Measurements from ENCODE around the gene DARS1.
A peak's percentile ranks its signal among the peaks of the same experiment; 100 is the strongest.
"Not testable (repeated sequence)": the region's sequence is repeated elsewhere in the genome, so short reads cannot be mapped to it uniquely, and the experiment has no call there.

DARS1 gene

DNA sequence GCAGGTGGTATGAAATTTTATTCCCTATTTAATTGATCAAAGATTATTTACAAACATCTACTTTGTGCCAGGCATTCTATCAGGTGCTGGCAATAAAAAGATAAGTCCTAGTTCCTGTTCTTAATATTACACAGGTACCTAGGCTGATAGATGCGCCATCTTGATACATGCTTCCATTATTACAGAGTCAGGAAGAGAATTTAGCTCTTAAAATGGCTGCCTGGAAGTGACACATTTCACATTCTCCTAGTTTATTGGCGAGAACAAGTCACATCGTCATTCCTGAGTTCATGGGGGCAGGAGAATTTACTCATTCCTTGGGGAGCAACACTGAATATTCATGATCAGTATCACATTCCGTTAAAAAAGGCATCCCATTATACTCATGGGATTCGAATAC is 1.1 kb upstream of the DARS1 start:
- Mint-ChIP-seq H3K36me3 (peaks cover 41% of the 10 kb centered on the region), H3K4me3 (peak overlapping the region; percentile 85), H3K27ac (peak overlapping the region; percentile 93), H3K9me3 (peaks cover 5% of the 10 kb centered on the region), H3K27me3 (no peaks in the 10 kb centered on the region), H3K4me1 (peaks cover 46% of the 10 kb centered on the region)
- CTCF ChIA-PET: interaction anchor here (1.2 to 4.5 kb wide), 3 partner anchors 11 to 73 kb away, joined by 4 to 25 read pairs (median 6); no protein-coding TSS in a partner anchor
- no peak for DNase-seq

DNA sequence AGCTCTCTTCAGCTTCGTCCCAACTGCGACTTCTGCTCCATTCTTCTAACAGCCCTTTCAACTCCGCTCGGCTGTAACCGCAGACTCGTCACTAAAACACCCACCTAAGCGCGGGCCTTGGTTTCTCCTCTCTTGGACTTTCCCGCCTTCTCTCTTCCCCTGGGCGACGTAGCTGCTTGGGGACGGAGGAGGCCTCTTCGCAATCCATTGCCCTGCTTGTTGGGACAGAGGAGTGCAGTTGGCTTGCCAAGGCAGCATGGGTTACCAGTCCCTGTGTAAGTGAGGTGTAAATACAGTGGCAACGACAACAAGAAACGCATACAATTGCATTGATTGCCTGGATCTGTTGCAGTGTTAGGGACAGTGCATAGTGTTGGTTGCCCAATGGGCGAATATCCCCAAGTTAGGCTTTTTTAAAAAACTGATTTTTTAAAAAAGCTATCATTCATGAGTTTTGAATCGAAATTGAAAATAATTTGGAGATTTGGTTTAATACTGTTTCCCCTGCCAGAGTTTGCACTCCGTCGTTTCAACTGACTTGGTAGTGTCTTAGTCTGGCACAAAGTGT is 484 bp upstream of the DARS1 start:
- peak overlapping the region; percentile 93 for H3K27ac Mint-ChIP-seq
- CTCF ChIA-PET: interaction anchor here (1.2 to 4.5 kb wide), 3 partner anchors 11 to 72 kb away, joined by 4 to 25 read pairs (median 6); no protein-coding TSS in a partner anchor
- peak overlapping the region; percentile 85 for H3K4me3 Mint-ChIP-seq
- H3K36me3 Mint-ChIP-seq: peaks cover 40% of the 10 kb centered on the region
- peaks cover 52% of the 10 kb centered on the region for H3K4me1 Mint-ChIP-seq
- DNase-seq: no peak
- H3K9me3 Mint-ChIP-seq: peaks cover 5% of the 10 kb centered on the region
- H3K27me3 Mint-ChIP-seq: no peaks in the 10 kb centered on the region

DNA sequence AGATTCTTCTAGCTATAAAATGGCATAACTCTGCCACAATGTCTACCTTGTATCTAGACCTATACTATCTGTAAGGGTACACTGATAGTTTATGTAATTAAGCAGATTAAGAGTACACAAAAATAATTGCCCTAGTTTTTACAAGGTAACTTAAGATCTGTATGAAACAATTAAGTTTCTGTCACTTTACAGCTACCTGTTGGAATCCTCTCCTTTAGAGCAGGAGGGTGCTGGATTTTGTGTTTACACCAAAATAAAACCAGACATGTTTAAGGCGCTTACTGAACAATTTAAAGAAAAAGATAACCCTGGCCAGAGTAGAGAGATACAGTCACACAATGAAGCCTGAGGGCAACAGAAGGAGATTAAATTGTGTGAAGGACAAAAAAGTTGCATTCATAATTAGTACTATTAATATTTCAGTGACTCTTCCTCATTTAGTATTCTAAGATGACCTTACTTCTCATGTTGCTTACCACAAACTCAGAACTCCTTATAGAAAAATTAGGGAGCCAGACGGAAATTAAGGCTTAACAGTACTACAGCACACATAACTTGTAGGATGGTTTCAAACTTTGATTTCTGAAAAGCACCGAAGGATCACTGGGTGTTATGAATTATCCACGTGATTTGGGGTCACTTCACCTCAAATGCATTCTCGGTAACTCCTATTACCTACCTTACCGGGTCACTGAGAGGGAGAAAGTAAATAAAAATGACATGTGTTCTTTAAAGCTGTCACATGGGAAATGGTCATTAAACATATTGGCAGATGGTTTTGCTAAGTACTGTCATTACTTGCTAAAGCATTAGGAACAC is 1.0 kb downstream of the DARS1 start:
- Mint-ChIP-seq H3K36me3 (peaks cover 46% of the 10 kb centered on the region), H3K4me3 (peak overlapping the region; percentile 85), H3K27ac (peak overlapping the region; percentile 93), H3K4me1 (peaks cover 66% of the 10 kb centered on the region), H3K27me3 (no peaks in the 10 kb centered on the region), H3K9me3 (peaks cover 5% of the 10 kb centered on the region)
- CTCF ChIA-PET: interaction anchor here (0.7 to 4.5 kb wide), 11 partner anchors 55 to 400 kb away, joined by 3 to 25 read pairs (median 3); no protein-coding TSS in a partner anchor
- DNase-seq: no peak

DNA sequence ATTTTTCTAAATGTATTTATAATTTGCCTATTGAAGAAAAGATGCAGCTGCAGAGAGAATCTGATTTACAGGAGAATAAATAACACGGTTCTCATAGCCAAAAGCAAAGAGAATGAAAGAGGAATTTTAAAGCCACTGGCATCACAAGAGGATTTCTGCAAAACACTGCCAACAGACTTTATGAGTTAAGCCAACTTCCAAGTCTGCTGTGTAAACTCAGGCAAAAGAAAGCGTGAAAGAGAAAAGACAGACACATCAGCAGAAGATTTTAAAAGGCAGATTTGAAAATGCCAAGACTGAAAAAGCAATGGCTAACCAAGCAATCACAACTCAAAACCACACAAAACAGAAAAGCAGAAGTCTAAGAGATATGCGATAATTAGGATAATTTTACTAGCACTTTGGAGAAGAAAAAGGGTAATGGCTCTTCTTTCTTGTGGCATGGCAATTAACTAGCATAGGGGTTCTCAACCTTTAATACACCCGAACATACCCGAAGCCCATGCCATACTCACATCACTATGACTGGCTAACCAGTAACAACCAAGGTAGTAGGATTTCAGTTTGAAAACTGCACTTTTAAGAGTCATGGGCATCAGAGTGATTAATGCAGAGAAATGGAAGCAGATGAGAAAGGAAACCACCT is 4.9 kb downstream of the DARS1 start:
- CTCF ChIA-PET: interaction anchor here (1.0 to 1.5 kb wide), 4 partner anchors 9 to 403 kb away, joined by 3 read pairs; no protein-coding TSS in a partner anchor
- no peaks in the 10 kb centered on the region for H3K9me3 Mint-ChIP-seq
- DNase-seq: no peak
- H3K4me1 Mint-ChIP-seq: peaks cover 68% of the 10 kb centered on the region
- H3K4me3 Mint-ChIP-seq: no peak overlapping the region
- H3K27me3 Mint-ChIP-seq: no peaks in the 10 kb centered on the region
- peak overlapping the region; percentile 34 for H3K27ac Mint-ChIP-seq
- H3K36me3 Mint-ChIP-seq: peaks cover 68% of the 10 kb centered on the region

DNA sequence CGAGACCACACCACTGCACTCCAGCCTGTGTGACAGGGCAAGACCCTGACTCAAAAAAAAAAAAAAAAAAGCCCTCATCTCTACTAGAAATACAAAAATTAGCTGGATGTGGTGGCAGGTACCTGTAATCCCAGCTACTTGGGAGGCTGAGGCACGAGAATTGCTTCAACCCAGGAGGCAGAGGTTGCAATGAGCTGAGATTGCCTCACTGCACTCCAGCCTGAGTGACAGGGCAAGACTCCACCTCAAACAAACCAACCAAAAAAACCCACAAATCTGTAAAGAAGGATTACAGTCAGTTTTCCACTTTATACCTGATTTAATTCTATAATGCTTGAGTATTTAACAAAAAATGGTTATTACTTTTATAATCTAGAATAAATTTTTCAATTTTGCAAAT is 9.7 kb downstream of the DARS1 start:
- H3K9me3 Mint-ChIP-seq: peaks cover 6% of the 10 kb centered on the region
- CTCF ChIA-PET: interaction anchor here (0.9 kb wide), 1 partner anchor 62 kb away, joined by 3 read pairs; no protein-coding TSS in a partner anchor
- H3K36me3 Mint-ChIP-seq: peaks cover 81% of the 10 kb centered on the region
- no peak for DNase-seq
- H3K27ac Mint-ChIP-seq: peak overlapping the region; percentile 74
- H3K4me3 Mint-ChIP-seq: no peak overlapping the region
- H3K4me1 Mint-ChIP-seq: peaks cover 68% of the 10 kb centered on the region
- no peaks in the 10 kb centered on the region for H3K27me3 Mint-ChIP-seq

DNA sequence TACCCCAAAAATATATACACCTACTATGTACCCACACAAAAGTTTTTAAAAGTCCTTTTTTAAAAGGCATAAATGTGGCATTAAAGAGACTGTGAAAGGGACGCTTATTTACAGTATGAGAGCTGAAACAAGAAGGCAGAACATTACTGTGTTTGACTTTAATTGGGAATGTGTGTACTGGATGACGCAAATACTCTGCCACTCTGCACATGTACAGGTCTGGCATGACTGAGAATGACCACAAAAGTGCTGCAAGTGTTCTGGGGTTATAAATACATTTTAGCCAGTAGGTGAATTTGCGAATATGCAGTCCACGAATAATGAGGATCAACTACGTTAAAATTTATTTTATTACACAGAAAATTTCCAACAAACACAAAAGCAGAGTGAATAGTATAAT is 11.4 kb downstream of the DARS1 start:
- Mint-ChIP-seq H3K9me3 (peaks cover 7% of the 10 kb centered on the region), H3K4me1 (peaks cover 60% of the 10 kb centered on the region), H3K27ac (no peak overlapping the region), H3K4me3 (no peak overlapping the region), H3K36me3 (peaks cover 78% of the 10 kb centered on the region), H3K27me3 (no peaks in the 10 kb centered on the region)
- no peak for DNase-seq
- CTCF ChIA-PET: interaction anchor here (0.8 kb wide), 1 partner anchor 18 kb away, joined by 3 read pairs; no protein-coding TSS in a partner anchor

DNA sequence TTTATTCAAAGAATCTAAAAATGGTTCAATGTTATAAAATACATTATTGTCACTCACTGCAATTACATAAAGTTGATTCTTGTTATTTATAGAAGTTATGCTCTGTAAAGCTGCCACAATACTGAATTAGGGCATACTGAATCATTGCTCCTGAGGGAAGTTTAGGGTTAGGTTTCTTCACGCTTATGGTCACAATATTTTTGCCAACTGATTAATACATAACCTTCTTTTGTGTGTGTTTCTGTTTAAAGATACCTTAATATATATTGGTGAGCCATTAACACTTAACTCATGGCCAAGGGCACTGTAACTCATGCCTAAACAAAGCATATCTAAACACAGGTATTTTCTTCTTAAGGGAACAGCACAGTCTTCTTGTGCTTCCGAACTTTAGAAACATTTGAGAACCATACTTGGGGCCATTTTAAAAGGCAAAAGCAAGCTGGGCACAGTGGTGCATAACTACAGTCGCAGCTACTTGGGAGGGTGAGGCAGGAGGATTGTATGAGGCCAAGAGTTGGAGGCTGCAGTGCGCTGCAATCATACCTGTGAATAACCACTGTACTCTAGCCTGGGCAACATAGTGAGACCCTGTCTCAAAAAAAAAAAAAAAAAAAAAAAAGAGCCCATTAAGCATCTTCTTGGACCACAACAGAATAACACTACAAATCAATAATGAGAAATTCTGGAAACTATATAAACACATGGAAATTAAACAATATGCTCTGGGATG is 15.6 kb downstream of the DARS1 start:
- CTCF ChIA-PET: no interaction called here
- Mint-ChIP-seq H3K4me1 (peaks cover 52% of the 10 kb centered on the region), H3K36me3 (peaks cover 68% of the 10 kb centered on the region), H3K27ac (no peak overlapping the region), H3K4me3 (no peak overlapping the region), H3K27me3 (no peaks in the 10 kb centered on the region), H3K9me3 (peaks cover 7% of the 10 kb centered on the region)
- no peak for DNase-seq

DNA sequence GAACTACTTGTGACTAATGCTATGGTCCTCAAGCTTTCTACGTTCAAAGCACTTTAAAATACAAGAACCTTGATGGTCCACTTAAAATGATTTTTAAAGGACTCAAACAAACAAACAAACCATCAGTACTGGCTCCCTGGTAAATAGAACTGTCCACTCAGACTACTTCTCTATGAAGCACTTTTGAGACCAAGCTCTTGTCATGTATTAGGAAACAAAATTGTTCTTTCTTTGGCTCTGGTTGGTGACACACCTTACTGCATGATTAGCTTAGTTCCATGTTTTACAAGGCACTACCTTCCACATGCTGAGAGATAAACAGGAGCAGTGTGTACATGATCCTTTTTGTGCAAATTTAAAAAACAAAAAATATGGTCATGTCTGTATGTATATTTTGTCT is 19.7 kb downstream of the DARS1 start:
- Mint-ChIP-seq H3K9me3 (peaks cover 1% of the 10 kb centered on the region), H3K36me3 (peaks cover 57% of the 10 kb centered on the region), H3K27me3 (no peaks in the 10 kb centered on the region), H3K27ac (no peak overlapping the region), H3K4me1 (peaks cover 54% of the 10 kb centered on the region), H3K4me3 (no peak overlapping the region)
- DNase-seq: no peak
- CTCF ChIA-PET: interaction anchor here (0.8 kb wide), 1 partner anchor 48 kb away, joined by 3 read pairs; no protein-coding TSS in a partner anchor

DNA sequence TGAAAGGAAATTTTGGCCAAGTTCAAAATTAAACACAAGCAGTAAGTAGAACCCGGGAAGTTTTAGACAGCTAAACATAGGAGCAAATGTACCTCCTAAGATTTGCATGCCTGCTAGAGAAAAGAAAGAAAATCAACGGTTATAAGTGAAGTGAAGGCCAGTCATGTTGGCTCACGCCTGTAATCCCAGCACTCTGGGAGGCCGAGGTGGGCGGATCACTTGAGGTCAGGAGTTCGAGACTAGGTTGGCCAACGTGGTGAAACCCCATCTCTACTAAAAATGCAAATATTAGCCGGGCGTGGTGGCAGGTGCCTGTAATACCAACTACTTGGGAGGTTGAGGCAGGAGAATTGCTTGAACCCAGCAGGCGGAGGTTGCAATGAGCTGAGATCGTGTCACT is 21.0 kb downstream of the DARS1 start:
- CTCF ChIA-PET, H3K9me3 Mint-ChIP-seq, H3K27ac Mint-ChIP-seq, H3K27me3 Mint-ChIP-seq, DNase-seq, H3K4me3 Mint-ChIP-seq: not testable (repeated sequence)
- H3K4me1 Mint-ChIP-seq: peaks cover 56% of the 10 kb centered on the region
- peaks cover 52% of the 10 kb centered on the region for H3K36me3 Mint-ChIP-seq

DNA sequence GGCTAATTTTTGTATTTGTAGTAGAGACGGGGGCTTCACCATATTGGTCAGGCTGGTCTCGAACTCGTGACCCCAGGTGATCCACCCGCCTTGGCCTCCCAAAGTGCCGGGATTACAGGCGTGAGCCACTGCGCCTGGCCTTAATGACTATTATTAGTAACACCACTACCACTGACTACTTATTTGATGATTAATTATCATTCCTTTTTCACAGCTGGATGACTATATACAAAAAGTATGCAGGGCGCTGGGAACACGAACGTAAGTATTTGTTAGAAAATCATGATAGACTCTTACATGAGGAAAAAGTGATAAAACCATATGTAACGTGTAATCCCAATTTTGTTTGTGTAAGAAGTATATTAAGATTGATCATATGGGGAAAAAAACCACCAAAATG is 21.6 kb downstream of the DARS1 start:
- CTCF ChIA-PET: no interaction called here
- DNase-seq: no peak
- no peaks in the 10 kb centered on the region for H3K9me3 Mint-ChIP-seq
- peaks cover 54% of the 10 kb centered on the region for H3K36me3 Mint-ChIP-seq
- H3K27me3 Mint-ChIP-seq: no peaks in the 10 kb centered on the region
- H3K4me3 Mint-ChIP-seq: no peak overlapping the region
- H3K27ac Mint-ChIP-seq: no peak overlapping the region
- H3K4me1 Mint-ChIP-seq: peaks cover 58% of the 10 kb centered on the region

DNA sequence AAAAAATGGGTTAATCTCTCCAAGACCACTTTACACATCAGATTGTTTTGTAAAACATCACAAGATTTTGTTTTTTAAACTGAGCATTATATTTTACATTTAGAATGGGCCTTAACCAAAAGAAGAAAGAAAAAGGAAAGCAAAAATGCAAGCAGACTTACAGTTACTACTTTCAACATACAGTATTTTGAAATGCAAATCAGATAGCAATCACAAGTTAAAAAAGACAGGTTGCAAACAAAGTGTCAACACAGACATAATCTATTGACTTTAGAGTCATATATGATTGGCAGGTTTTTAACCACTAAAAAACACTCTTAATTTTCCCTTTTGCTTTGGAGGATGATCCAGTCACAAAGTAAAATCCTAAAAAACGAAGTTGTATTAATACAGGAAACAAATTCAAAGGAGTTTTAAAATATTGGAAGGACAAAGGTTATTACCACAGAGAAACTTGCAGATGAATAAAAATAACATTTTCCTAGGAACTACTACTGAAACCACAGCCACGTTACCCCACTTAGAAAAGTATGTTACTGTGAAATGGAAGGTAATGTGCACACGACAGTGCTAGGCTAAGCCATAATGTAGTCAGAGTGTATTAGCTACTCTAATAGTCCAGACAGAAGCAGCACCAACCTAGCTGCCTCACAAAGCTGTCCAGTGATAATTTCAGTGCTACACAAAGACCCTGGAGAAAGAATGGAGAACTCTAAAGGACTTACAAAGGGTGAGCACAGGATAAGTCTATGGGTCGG is 22.9 kb downstream of the DARS1 start:
- no peak overlapping the region for H3K4me3 Mint-ChIP-seq
- peak overlapping the region; percentile 78 for H3K27ac Mint-ChIP-seq
- DNase-seq: no peak
- peaks cover 56% of the 10 kb centered on the region for H3K36me3 Mint-ChIP-seq
- CTCF ChIA-PET: no interaction called here
- H3K27me3 Mint-ChIP-seq: no peaks in the 10 kb centered on the region
- no peaks in the 10 kb centered on the region for H3K9me3 Mint-ChIP-seq
- H3K4me1 Mint-ChIP-seq: peaks cover 59% of the 10 kb centered on the region

DNA sequence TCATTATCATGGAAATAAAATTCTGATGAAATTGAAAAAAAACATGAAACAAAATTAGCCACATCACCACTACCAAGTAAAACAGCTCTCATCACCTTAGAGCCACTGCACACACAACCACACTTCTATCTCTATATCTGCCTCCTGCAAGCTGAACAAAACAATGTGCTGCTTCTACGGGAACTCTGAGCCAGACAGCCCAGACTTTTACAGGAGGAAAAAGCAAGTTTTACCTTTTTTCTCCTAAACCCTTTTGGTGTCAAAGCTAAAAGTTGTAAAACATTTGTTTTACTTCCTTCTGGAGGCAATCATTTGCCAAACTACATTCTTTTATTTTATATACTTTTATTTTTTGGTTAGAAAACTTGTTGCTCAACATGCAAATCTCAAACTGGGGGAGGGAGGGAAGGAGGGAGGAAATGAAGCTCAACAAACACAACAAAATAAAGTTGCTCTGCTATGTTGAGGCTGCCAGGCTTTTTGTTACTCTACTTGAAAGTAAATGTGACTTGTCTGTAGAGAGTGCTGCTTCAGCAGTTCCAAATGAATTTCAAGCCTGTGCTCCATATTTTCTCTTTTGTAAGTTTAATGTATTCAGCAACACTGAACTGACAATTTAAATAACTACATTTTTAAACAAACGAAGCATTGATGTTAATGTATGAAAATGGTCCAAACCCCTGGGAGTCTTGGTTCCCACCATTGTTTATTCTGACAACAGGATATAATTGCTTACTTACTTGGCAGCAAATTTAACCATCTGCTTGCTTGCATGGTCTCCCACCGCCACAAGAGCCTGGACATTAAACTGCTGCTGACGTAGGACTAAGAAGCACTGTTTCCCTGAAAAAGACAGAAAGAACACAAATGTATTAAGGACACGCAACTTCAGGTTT is 24.5 kb downstream of the DARS1 start:
- CTCF ChIA-PET: interaction anchor here (0.8 kb wide), 1 partner anchor 14 kb away, joined by 4 read pairs; no protein-coding TSS in a partner anchor
- no peaks in the 10 kb centered on the region for H3K27me3 Mint-ChIP-seq
- peaks cover 55% of the 10 kb centered on the region for H3K36me3 Mint-ChIP-seq
- H3K4me3 Mint-ChIP-seq: no peak overlapping the region
- peaks cover 58% of the 10 kb centered on the region for H3K4me1 Mint-ChIP-seq
- DNase-seq: peak; percentile 33
- peak overlapping the region; percentile 78 for H3K27ac Mint-ChIP-seq
- no peaks in the 10 kb centered on the region for H3K9me3 Mint-ChIP-seq
